Heart left ventricle (tissue), 16 donors: Measurements from ENCODE around the gene ATG9B. TPM values are rescaled to one million over a fixed set of nuclear protein-coding genes. Genes with fewer than 3 reads are reported as not detected.
A peak's percentile ranks its signal among the peaks of the same experiment; 100 is the strongest.

Experiments used
- ATAC-seq, 4 donors: fragments of 200-7000 bp; cut with Tn5 transposase; one replicate each; pipeline ENCODE4 v1.9.1; 2020 to 2022; ENCODE audit warnings: moderate library complexity in 4 of 4, mild to moderate bottlenecking in 3 of 4, moderate number of reproducible peaks in 1 of 4
- DNase-seq, 5 donors: peaks; one replicate each; pipeline ENCODE4 v3.0.0-alpha.2; 2020
- H3K27ac ChIP-seq, 12 donors: fragments of 200-600 bp; sonication (generic) in 4 of 12; one replicate each; pipeline versions ENCODE4 v1.5.0 to v1.8.0; 2016 to 2022; ENCODE audit warnings: mild to moderate bottlenecking in 2 of 12
- H3K27me3 ChIP-seq, 9 donors: fragments of 200-600 bp; sonication (generic) in 2 of 9; one replicate each; pipeline versions ENCODE4 v1.5.1 to v1.8.0; 2016 to 2022; ENCODE audit warnings: mild to moderate bottlenecking in 3 of 9
- H3K36me3 ChIP-seq, 9 donors: fragments of 200-600 bp; sonication (generic) in 2 of 9; one replicate each; pipeline versions ENCODE4 v1.5.0 to v1.8.0; 2018 to 2022; ENCODE audit warnings: mild to moderate bottlenecking in 2 of 9
- H3K4me1 ChIP-seq, 12 donors: fragments of 200-600 bp; sonication (generic) in 4 of 12; one replicate each; pipeline versions ENCODE4 v1.5.0 to v1.8.0; 2016 to 2022; ENCODE audit warnings: mild to moderate bottlenecking in 3 of 12
- H3K4me3 ChIP-seq, 12 donors: fragments of 200-600 bp; sonication (generic) in 4 of 12; one replicate each; pipeline versions ENCODE4 v1.5.0 to v1.8.0; 2017 to 2022; ENCODE audit warnings: mild to moderate bottlenecking in 9 of 12, moderate library complexity in 4 of 12
- H3K9me3 ChIP-seq, 12 donors: fragments of 200-600 bp; sonication (generic) in 4 of 12; one replicate each; pipeline versions ENCODE4 v1.5.0 to v1.8.0; 2016 to 2022; ENCODE audit warnings: mild to moderate bottlenecking in 1 of 12
- CTCF ChIP-seq, 12 donors: fragments of 200-600 bp; sonication (generic) in 4 of 12; IDR thresholded peaks; one replicate each; pipeline versions ENCODE4 v1.5.0 to v1.8.0; 2018 to 2022; ENCODE audit warnings: antibody characterized with exemption in 12 of 12, mild to moderate bottlenecking in 5 of 12
- POLR2A ChIP-seq, 2 donors: fragments of 450-650 bp; IDR thresholded peaks; one replicate each; pipeline ENCODE4 v1.6.1; 2017; ENCODE audit warnings: antibody characterized with exemption in 2 of 2, mild to moderate bottlenecking in 2 of 2, moderate library complexity in 2 of 2
- WGBS, 4 donors: extraction: QIAGEN DNeasy Blood & Tissue Kit in 2 of 4; methylation state at CpG; one replicate each; pipeline versions ENCODE4 v1.1.5 to v1.1.7; 2013 to 2018; 5-methylcytosine and 5-hydroxymethylcytosine counted together
- intact Hi-C, 10 donors: fragments of 100-400 bp; cut with DNase I; formaldehyde crosslinking; loops; one replicate each; pipeline versions ENCODE4 v1.11.1 to v1.14.2; 2022
- polyA plus RNA-seq, 2 donors: library from polyadenylated mRNA; stranded (reverse); fragments of 200-250 nt; gene quantifications; one replicate each; pipeline ENCODE4 v1.2.3, GENCODE V29; 2013
- total RNA-seq, 9 donors: library from RNA; depleted of rRNA in 2 of 9; stranded (reverse); fragments of >200 nt in 2 of 9; fragmentation: NEBNext Ultra II Directional in 3 of 9; extraction: Animal tissue kit (Norgen Biotek cat#: 25700) in 3 of 9; gene quantifications; one replicate each; pipeline versions ENCODE4 v1.1.0 to v1.2.4, GENCODE V29; 2016 to 2023
- donor health status: ischemic (EF 13 %, LVEDD 7.1; RV severe dilation, severe dysfunction).
- donor health status: healthy with polysubstance abuse.
- donor health status: DM: no; HTN: yes; CAD: no.
- donor health status: DM: no; HTN: no; CAD: no.
- donor health status: ischemic (EF 25% LVEDD 6.9; RV normal size, moderate dysfunction).
- donor health status: ischemic (EF 25% LVEDD 5.7; RV mildly dilated, moderate dysfunction).
- donor health status: healthy.
- donor health status: DM: yes; HTN: yes; CAD: no.
- donor health status: ischemic (EF 35%, LVEDD 5.7; RV mildly dilated, moderate dysfunction).
- donor health status: nonischemic (EF 11% LVEDD 7.7; RV severe dilation, severe dysfunction).
- donor health status: DM: yes; HTN: yes; CAD: no.
- donor health status: PGD.
- donor health status: ischemic (EF 29% LVEDD 5.4; RV normal size, mild dysfunction).
- donor health status: nonischemic (EF 23%, LVEDD 6.1; RV moderate dilation, normal function).

The ATG9B gene
- total and polyA plus RNA-seq, 11 donors, result 0.07 to 1.0 (median 0.32) TPM; not detected in 7

- H3K4me1 ChIP-seq, result peaks cover 7 to 37% (median 21%) of the 10 kb centered on the region in 12 donors
- 85 to 94% (median 88%) methylated on average over 6 to 17 of the region's 17 CpGs for WGBS, 4 donors
- TF ChIP-seq POLR2A (IDR thresholded peaks at IDR 0.05) (no peak), CTCF (IDR thresholded peaks at IDR 0.05) (no peak)
- DNase-seq, result no peak
- peaks cover 0 to 52% (median 38%) of the 10 kb centered on the region in 9 donors for H3K36me3 ChIP-seq
- peak overlapping the region in 2 of 12 donors; percentile 1 to 7 for H3K27ac ChIP-seq
- H3K9me3 ChIP-seq, result no peaks in the 10 kb centered on the region
- H3K27me3 ChIP-seq, result no peaks in the 10 kb centered on the region
- intact Hi-C loops, result loop anchor here in 1 of 10 donors (2.0 kb wide), 1 partner anchor 21 kb away; the partner anchor contains the start of gene CDK5
- no peak for ATAC-seq
- H3K4me3 ChIP-seq, result peak overlapping the region in 2 of 12 donors; percentile 7 to 11
Measured at GRCh38 chr7:151035902-151036301, 11.6 kb upstream of the ATG9B start.

DNA sequence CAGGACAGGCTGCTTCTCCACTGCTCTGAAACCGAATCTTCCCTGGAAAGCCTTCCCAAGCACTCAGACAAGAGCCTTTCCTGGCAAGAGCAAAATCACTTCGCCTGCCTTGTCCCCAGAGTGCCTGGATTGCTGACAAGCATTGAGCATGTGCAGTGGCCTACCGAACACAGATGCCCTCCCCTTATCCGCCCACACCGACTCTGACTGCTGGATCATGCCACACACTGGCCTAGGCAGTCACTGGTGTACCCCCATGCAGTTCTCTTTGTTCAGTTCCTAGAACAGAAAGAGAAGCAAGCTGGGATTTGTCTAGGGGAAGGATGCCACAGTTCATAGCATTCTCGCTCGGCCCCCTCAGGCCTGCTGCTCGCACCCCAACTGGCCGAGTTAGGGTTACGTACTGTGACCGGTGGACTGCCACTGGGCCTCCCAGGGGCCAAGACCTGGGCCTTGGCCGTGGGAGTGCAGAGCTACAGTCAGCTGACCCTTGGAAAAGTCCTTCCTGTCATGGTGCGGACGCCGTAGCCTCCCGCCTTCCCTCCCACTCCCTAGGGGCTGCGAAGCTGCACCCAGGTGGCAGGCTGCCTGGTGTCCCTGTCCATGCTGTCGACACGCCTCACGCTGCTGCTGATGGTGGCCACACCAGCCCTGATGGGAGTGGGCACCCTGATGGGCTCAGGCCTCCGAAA, 10.9 kb upstream of the ATG9B start:
- no peak for TF ChIP-seq CTCF (IDR thresholded peaks at IDR 0.05)
- no peak for TF ChIP-seq POLR2A (IDR thresholded peaks at IDR 0.05)
- Histone ChIP-seq H3K36me3 (peaks cover 0 to 52% (median 38%) of the 10 kb centered on the region in 9 donors), H3K4me1 (peaks cover 7 to 35% (median 20%) of the 10 kb centered on the region in 12 donors), H3K4me3 (no peak overlapping the region), H3K9me3 (no peaks in the 10 kb centered on the region), H3K27me3 (no peaks in the 10 kb centered on the region), H3K27ac (peak overlapping the region in 8 of 12 donors; percentile 2 to 71 (median 52))
- ATAC-seq (peak; percentile 49 to 76 (median 62)), DNase-seq (peak in 2 of 5 donors; percentile 59 to 65)
- 72 to 74% (median 73%) methylated on average over 20 to 21 of the region's 21 CpGs for WGBS, 4 donors
- intact Hi-C loops, result loop anchor here in 1 of 10 donors (2.0 kb wide), 1 partner anchor 22 kb away; the partner anchor contains the start of gene CDK5

GRCh38 chr7:151034312-151035025, 10.2 kb upstream of the ATG9B start:
- TF ChIP-seq POLR2A (IDR thresholded peaks at IDR 0.05) (no peak), CTCF (IDR thresholded peaks at IDR 0.05) (no peak)
- no peak overlapping the region for H3K4me3 ChIP-seq
- intact Hi-C loops, result loop anchor here in 3 of 10 donors (2.0 to 5.0 kb wide), 2 partner anchors 22 to 78 kb away; partner anchors contain the start of gene CDK5 (in 1 of the 3)
- no peaks in the 10 kb centered on the region for H3K27me3 ChIP-seq
- peaks cover 0 to 52% (median 38%) of the 10 kb centered on the region in 9 donors for H3K36me3 ChIP-seq
- no peak for DNase-seq
- peak overlapping the region in 8 of 12 donors; percentile 2 to 71 (median 52) for H3K27ac ChIP-seq
- 93 to 95% (median 94%) methylated on average over 14 to 21 of the region's 21 CpGs for WGBS, 4 donors
- peaks cover 7 to 32% (median 16%) of the 10 kb centered on the region in 12 donors for H3K4me1 ChIP-seq
- H3K9me3 ChIP-seq, result no peaks in the 10 kb centered on the region
- no peak for ATAC-seq

GRCh38 chr7:151033864-151034249, 9.6 kb upstream of the ATG9B start:
- 83 to 96% (median 86%) methylated on average over 2 to 5 of the region's 5 CpGs for WGBS, 4 donors
- H3K27ac ChIP-seq, result no peak overlapping the region
- no peaks in the 10 kb centered on the region for H3K9me3 ChIP-seq
- peaks cover 2 to 32% (median 17%) of the 10 kb centered on the region in 12 donors for H3K4me1 ChIP-seq
- no peak for ATAC-seq
- TF ChIP-seq CTCF (IDR thresholded peaks at IDR 0.05), result no peak
- no peak for TF ChIP-seq POLR2A (IDR thresholded peaks at IDR 0.05)
- no peak for DNase-seq
- intact Hi-C loops, result loop anchor here in 4 of 10 donors (2.0 to 5.0 kb wide), 3 partner anchors 23 to 78 kb away; partner anchors contain the start of gene CDK5 (in 1 of the 4)
- no peak overlapping the region for H3K4me3 ChIP-seq
- no peaks in the 10 kb centered on the region for H3K27me3 ChIP-seq
- H3K36me3 ChIP-seq, result peaks cover 0 to 52% (median 38%) of the 10 kb centered on the region in 9 donors
